ENCODE results near the gene CRLF1.
"Not testable (repeated sequence)": the region's sequence is repeated elsewhere in the genome, so short reads cannot be mapped to it uniquely, and the experiment has no call there.

The CRLF1 gene

DNA sequence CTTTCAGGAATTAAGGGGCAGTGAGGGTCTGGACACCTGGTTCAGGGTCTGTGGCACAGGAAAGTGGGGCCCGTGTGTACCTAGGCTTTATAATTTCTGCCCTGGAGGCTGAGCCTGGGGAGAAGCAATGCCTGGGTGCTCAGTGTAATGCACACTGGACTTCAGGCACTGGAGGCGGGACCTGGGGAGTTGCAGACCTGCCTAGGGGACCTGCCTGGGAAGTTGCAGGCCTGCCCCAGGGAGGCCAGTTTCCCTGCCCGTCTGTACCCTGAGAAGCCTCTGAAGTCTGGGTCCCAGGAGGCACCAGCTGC lies 3.6 kb upstream of the CRLF1 start:
- H3K27ac ChIP-seq = no peak overlapping the region
- no peak for DNase-seq (ENCODE audit: low read depth, low spot score)

DNA sequence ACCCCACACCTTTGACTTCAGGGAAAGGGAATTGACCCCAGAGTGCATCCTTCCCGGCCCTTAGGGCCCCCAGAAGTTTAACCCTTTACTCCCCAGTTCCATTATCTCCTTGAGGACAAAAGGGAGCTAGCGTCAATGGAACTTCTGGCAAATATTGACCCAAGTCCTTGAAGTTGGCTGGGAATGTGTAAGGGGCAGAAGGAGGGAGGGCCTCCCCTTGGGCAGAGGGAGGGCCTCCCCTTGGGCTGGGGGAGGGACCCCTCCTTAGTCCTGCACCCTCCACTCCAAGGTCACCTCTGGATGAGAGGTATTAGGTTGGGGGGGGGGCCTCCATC lies 3.1 kb upstream of the CRLF1 start:
- H3K27ac ChIP-seq = no peak overlapping the region
- no peak for DNase-seq (ENCODE audit: low read depth, low spot score)

DNA sequence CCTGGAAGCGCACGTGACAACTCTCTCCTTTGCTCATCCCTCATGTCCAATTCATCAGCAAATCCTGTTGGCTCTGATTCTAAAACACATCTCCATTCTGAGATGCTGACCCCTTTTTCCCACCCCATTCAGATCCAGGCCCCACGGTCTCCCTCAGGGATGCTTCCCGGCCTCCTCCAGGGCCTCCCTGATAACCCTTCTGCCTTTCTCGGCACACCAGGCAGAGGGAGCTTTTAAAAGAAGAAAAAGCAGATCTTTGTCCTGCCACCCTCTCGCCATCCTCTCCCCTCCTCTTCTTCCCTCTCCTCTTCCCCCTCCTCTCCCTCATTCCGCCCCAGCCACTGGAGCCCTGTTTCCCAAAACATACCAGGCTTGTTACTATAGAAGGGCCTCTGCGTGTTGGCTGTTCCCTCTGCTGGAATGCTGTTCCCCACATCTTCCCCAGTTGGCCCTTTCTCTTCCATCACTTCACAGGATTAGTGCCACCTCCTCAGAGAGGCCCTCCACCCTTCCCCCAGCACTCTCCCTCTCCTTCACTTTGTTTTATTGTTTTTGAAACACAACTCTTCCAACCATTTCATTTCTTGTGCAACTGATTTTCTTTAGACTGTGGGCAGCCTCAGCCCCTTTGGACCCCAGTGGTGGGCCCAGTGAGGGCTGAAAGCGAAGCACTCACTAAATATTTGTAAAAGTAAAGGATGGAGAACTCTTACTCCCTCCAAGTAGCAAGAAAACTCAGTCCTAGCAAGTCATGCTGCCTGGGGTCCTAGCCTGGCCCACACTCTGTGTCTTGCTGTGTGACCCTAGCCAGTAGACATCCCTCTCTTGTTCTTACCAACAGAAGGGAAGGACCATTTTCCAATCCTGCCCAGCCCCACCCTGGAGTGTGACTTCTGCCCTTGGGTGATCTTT lies 2.5 kb upstream of the CRLF1 start:
- no peak overlapping the region for H3K27ac ChIP-seq
- no peak for DNase-seq (ENCODE audit: low read depth, low spot score)

DNA sequence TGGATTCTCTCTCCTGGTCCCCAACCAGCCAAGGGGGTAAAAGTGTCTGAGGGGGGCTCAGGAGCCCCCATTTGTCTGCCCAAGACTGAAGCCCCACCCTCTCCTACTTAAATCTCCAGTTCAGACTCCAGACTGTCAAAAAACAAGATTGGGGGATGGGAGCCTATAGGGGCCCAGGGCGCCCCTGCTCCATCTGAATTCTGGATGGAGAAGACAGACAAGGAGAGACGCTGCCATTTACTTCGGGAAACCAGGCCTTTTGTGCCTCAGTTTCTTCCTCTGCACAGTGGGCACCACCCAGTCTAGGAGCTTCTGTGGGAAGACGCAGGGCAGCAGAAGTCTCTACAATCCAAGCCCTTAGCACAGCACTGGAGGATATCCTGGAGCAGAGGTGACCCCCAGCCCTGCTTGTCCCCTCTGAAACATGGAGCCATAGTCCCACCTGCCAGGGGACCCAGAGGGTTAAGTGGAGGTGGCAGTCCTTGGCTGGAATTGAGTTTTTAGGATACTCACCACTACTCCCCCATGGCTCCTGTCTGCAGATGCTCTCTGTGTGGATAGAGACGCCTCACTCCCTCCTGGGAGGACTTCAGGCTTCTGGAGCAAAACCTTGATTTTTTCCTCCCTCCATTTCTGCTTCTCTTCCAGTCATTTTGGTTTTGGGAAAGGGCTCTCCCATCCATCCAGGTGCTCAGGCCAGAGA lies 1.7 kb upstream of the CRLF1 start:
- DNase-seq (ENCODE audit: low read depth, low spot score) = no peak
- H3K27ac ChIP-seq = no peak overlapping the region

DNA sequence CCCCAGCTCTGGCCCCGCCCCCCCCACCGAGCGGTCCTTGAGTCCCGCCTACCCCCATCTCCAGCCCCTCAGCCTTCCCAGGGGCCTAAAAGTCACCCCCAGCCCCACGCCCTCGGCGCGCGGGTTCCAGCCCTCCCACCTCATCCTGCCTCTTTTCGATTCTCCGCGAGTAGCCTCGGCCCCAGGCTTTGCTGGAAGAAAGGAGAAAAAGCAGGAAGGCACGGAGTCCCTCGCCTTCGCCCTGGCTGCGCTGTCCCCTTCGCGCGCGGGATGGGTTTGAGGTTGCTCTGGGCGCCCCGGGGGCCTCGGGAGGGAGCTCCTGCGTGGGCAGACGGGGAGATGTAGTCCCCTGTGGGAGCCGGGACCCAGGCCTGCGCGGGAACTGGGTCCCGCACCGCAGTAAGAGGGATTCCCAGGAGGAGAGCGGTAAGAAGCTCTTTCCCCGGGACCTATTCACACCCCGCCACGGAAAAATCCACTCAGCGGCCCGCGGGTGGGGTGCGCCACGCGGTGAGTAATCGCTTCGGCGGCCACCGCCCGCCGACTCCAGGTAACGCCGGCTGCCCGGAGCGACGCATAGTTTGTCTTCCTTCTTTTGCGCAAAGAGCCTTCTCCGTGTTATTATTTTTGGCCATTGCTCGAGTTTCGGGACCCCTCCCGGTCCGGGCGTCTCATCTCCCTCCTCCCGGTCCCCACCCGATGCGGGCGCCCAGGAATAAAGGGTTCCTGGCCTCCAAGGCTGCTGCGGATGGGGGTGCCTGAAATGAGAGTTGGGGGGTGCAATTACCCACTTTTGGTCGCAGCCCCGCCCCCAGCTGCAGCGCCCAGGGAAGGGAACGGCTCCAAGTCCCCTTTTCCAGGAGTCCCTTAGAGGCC lies 865 bp upstream of the CRLF1 start:
- H3K27ac ChIP-seq = no peak overlapping the region
- DNase-seq (ENCODE audit: low read depth, low spot score) = no peak

DNA sequence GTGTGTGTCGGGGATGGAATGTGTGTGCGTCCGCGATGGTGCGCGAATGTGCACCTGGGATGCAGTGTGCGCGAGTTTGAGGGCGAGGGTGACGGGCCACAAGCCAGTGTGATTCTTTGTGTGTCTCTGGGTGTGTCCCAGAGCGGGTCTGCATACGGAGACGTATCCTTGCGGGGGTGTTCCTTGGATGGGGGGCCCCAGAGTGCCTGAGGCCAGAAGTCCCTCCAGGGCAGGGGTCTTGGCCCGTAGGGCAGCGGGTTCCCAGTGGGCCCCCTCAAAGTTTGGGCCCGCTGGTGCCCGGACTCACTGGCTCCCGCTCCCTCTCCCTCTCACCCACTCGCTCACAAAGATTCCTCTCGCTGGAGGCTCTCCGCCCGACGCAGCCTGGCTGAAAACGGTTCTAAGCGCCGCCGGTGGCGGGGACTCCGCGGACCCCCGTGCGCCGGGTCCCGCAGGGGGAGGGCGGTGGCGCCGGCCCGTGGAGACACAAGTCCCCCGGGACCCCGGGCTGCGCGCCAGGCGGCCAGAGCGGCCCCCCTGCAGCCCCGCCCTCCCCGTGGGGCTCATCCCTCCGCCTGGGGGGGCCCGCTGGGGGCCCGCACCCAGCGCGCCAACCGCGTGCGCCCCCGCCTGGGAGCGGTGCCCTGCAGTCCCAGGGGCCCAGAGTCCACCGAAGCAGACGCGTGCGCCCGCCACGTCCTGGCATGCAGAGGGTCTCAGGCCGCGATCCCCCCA lies 886 bp downstream of the CRLF1 start:
- no peak overlapping the region for H3K27ac ChIP-seq
- DNase-seq (ENCODE audit: low read depth, low spot score) = no peak

DNA sequence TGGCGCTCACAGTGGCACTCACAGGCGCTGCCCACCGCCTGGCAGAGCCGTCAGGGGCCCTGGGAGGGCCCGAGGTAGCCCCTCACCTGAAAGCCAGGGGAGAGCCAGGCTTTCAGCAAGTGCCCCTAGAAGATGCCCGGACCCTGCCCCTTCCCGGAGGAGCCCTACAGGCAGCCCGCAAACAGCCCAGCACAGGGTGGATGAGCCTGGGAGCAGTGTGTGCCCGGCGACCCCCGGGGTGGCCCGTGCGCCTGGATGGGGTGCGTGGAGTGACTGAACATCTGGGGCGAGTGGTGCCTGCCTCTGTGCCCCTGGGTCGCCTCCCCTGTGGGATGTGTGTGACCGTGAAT lies 1.4 kb downstream of the CRLF1 start:
- no peak for DNase-seq (ENCODE audit: low read depth, low spot score)
- H3K27ac ChIP-seq = no peak overlapping the region

DNA sequence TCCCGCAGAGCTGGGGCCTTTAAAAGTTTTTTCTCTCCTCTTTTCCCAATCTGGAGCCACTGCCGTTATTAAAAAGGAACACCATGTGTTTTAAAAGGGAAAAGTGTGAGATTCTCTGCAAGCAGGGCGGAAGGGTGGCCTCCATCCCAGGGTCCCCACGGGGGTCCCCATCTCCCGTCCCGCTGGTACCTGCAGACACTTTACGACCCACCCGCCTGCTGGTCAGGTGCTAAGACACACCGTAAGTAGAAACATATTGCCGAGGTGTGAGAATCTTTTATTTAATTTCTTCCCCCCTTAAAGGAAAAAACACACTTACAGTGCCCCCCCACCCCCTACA lies 1.8 kb downstream of the CRLF1 start:
- H3K27ac ChIP-seq = no peak overlapping the region
- DNase-seq (ENCODE audit: low read depth, low spot score) = no peak

DNA sequence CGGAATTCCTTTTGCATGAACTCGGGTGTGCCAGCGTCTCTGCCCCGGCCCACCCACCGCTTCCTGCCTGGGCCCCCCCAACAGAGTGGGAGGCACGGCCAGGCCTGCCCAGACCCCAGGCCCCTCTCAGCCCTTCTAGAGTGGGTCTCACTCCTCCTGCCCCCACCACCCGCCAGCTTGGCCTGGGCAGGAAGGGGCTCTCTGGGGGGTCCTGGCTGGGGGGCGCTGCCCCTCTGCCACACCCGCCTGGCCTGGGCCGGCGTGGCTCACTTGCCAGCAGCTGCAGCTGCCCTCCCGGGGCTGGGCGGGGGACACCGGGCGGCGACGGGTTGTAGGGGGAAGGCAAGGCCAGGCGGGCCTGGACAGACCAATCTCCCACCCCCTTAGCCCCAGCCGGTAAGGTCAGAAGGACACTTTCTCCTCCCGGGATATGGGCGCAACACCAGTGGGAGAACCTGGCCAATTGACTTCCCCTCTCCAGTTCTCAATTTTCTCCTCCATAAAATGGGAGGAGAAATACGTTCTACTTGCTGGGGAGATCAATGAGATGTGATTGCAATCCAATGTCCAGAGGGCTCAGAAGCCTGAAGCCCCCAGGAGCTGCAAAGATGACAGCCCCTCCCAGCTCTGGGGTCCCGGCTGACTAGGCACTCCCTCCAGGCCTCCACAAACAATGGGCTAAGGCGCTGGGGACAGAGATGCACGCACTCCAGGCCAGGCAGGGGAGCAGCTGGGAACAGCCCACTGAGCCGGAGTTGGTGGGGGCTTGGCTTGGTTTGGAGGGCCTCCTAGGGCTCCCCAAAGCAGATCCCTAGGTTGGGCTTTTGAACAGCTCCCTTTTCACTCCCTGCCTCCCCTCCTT lies 2.4 kb downstream of the CRLF1 start:
- DNase-seq (ENCODE audit: low read depth, low spot score) = no peak
- H3K27ac ChIP-seq = no peak overlapping the region

DNA sequence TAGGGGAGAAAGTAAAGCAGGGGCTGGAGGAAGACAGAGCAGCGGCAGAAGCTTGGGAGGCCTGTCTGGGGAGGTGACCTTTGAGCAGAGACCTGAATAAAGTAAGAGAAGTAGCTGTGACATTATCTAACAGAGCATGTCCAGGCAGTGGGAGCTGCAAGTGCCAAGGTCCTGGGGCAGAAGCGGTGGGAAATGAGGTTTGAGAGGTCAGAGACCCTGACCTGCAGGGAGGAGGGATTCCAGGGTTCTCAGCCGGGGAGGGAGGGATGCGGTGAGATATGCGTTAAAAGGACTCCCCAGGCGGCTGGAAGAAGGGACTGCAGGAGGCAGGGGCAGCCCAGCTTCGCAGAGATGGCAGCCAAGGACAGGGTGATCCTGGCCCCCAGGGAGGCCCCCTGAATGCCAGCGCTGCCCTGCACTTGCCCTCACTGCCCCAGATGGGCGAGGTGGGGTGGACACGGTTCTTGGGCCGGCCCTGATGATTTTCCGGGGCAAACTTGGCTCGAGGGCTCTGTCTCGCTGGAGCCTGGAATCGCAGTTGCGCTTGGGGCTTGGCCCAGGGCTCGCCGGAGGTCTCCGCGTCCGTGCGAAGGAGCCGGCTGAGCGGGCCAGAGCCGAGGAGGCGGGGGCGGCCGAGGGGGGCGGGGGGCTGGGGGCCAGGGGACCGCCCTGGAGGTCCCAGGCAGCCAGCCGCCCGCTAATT lies 3.2 kb downstream of the CRLF1 start:
- DNase-seq (ENCODE audit: low read depth, low spot score) = no peak
- H3K27ac ChIP-seq = no peak overlapping the region

DNA sequence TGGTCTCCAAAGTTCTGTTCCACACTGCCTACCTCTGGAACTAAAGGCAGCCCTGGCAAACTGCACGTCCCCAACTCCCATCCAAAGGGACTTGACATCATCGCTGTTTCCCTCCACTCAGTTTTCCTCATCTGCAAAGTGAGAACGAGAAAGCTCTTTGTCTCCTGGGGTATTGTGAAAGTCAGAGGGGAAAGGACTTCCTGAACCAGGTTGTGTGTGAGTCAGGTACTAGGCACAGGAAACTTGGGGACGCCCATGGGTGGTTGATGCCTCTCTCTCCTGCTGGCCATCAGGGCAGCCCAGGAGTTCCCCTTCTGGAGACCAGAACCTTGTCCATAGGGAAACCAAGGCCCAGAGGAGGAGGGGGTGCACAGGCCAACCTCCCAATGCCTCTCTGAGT lies 4.7 kb downstream of the CRLF1 start:
- no peak for DNase-seq (ENCODE audit: low read depth, low spot score)
- H3K27ac ChIP-seq = no peak overlapping the region

DNA sequence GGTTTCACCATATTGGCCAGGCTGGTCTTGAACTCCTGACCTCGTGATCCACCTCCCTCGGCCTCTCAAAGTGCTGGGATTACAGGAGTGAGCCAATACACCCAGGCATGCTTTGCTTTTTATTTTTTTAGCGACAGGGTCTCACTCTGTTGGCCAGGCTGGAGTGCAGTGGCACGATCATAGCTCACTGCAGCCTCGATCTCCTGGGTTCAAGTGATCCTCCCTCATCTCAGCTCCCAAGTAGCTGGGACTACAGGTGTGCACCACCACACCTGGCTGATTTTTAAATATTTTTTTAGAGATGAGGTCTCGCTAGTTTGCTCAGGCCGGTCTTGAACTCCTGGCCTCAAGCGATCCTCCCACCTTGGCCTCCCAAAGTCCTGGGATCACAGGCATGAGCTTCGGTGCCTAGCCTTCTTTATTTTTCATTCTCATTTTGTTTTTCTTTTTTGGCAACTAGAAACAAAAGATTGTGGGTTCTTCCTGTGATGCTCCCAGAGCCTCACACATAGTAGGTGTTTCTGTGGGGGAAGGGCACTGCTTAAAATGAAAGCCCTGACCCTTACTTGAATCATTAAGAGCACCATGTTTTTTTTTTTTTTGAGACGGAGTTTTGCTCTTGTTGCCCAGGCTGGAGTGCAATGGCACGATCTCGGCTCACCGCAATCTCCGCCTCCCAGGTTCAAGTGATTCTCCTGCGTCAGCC lies 5.8 kb downstream of the CRLF1 start:
- H3K27ac ChIP-seq; DNase-seq (ENCODE audit: low read depth, low spot score): not testable (repeated sequence)

DNA sequence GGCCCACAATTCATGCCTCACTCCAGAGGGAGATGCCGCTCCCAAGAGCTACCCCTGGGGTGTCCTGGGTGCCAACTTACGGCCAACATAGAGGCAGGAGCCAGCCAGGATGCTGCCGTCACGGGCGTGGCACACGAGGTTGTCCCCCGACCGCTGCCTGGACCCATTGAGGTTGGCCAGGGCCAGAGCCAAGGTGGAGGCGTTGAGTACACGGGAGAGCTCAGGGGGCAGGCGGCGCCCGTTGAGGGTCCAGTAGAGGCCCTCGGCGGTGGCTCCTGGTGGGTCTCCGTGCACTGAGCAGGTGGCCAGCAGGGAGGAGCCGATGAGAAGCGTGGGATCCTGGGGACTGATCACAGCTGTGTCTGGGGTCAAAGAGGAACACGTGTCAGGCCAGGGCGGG lies 7.1 kb downstream of the CRLF1 start:
- no peak for DNase-seq (ENCODE audit: low read depth, low spot score)
- no peak overlapping the region for H3K27ac ChIP-seq

DNA sequence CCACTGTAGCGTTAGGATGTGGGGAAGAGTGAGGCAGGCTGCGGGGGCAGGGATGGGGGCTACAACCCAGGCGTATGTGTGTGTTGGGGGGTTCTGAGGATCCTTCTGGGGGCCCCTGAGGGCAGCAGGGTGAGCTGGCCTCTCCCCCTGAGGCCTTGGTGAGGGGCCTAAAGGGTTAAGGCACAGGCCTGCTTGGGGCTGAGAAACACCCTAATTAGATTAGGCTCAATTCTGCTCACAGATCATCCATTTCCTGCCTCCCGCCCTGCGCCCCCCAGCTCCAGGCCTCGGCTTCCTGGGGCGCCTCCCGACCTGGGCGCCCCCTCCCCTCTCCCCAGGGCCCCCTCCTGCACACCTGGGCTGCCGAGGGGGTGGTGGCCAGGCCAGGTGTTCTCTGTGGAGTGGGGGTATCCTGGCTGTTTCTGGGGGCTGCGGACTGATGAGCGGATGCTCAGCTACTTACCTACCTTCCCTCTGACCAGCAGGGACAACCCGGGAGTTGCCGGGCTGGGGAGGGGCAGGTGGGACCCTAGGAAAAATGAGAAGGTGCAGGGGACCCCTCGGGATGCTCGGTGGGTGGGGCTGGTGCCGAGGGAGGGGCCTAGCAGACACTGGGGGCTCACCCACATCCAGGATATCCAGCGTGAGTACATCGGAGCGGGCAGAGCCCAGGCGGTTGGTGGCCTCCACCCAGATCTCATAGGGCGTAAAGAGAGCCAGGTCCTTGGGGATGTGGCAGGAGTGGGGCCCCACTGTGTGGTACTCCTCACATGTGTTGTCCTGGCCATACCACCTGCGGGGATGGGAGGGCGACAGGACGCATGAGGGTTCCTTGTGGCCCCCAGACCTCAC lies 8.6 kb downstream of the CRLF1 start:
- no peak overlapping the region for H3K27ac ChIP-seq
- no peak for DNase-seq (ENCODE audit: low read depth, low spot score)

DNA sequence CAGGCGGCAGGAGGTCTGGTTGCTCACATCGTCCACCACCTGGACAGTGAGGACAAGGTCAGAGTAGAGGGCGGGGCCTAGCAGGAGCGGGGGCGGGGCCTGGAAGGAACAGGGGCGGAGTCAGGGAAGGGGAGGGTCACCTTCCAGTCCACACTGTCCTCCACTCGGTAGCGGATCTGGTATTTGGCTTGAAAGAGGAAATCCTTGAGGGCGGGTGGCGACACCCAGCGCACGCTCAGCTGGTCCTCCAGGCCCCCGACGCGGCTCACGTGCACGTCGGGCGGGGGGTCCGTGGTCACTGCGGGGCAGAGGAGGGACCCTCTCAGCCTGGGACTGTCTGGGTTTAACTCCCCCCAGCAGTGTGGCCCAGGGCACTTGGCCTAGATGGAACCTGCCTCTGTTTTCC lies 9.8 kb downstream of the CRLF1 start:
- H3K27ac ChIP-seq = no peak overlapping the region
- DNase-seq (ENCODE audit: low read depth, low spot score) = no peak

DNA sequence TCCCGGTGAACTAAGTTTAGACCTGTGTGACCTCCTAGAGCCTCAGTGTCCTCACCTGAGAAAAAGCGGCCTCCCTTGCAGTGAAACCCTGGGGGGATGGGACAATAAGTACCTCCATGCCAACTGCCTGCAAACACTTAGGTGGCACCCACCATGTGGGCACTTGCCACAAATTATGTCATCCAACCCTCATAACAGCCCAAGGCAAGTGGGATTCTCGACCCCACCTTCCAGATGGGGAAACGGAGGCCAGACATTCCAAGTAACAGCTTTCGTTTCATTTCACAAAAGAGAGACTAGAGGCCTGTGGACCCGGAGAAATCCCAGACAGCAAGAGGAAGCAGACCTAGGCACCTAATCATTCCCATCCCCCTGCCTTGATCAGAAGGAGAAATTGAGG lies 11.1 kb downstream of the CRLF1 start:
- no peak overlapping the region for H3K27ac ChIP-seq
- DNase-seq (ENCODE audit: low read depth, low spot score) = no peak

DNA sequence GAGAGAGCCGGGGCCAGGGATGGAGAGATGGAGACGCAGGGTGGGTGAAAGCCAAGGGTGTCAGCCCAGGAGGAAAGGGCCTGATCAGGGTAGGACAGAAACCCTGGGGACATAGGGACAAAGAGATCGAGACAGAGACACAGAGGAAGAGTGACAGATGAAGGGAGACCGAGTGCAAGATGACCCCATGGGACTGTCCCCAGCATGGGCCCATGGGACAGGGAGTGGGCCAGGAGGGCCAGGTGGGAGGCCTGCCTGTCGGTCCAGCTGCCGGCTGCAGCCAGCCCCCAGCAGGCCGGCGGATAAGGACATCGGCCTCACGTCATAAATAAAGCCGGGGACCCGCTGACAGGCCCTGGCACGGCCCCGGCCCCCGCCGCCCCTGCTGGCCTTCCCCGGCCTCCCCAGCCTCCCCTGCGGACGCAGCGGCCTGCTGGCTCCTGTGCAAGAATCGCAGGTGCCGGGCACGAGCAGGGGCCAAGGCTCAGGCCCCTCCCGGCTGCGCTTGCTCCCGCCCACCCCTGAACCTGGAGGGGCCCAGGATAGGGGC lies 11.7 kb downstream of the CRLF1 start:
- H3K27ac ChIP-seq = no peak overlapping the region
- no peak for DNase-seq (ENCODE audit: low read depth, low spot score)

Measured in epithelial cell of prostate (primary cell).